HepG2 (cell line): Measurements from ENCODE around the gene LRRC15. TPM values are rescaled to one million over a fixed set of nuclear protein-coding genes. Genes with fewer than 3 reads are reported as not detected.

Source experiments
- ATAC-seq: fragments of 200-7000 bp; cut with Tn5 transposase; 3 replicates; pipeline ENCODE4 v1.9.1; 2020; ENCODE audit warnings: mild to moderate bottlenecking, moderate library complexity
- BruUV-seq: library from RNA; stranded (reverse); fragments of 400-500 nt; replicated peaks from 2 replicates; lab custom pipeline; 2021; lab: Mats Ljungman, UMichigan
- CTCF ChIA-PET: fragments of 300-600 bp; formaldehyde crosslinking; extraction: SDS; loops from one replicate; lab custom pipeline; 2021; ENCODE audit warnings: low total read pairs, inconsistent platforms, low intra/inter-chr PET ratio; lab: Yijun Ruan, JAX
- POLR2A ChIA-PET: fragments of 350-600 bp; sonication (Branson Sonifier 250); formaldehyde crosslinking; loops from one replicate; lab custom pipeline; 2020; ENCODE audit warnings: antibody characterized with exemption, inconsistent platforms; lab: Yijun Ruan, JAX
- DNase-seq: peaks from one replicate; pipeline ENCODE4 v3.0.0-alpha.2; 2015; ENCODE audit warnings: low spot score
- FAIRE-seq: peaks from 3 replicates; lab custom pipeline; 2011; peaks lifted over from hg19 to GRCh38; lab: Jason Lieb, UNC
- H2AFZ ChIP-seq: one replicate; pipeline ENCODE4 v1.6.1; 2011; ENCODE audit warnings: low read length, inconsistent platforms
- H3K27ac ChIP-seq: fragments of 300-600 bp; 3 replicates; pipeline ENCODE4 v1.8.0; 2011; ENCODE audit warnings: mixed run types, mild to moderate bottlenecking, mixed read lengths, low read length, inconsistent platforms; ENCODE audit not compliant: insufficient read depth; ENCODE audit errors: extremely low read length
- H3K27me3 ChIP-seq, 2 experiments: fragments of 200-600 bp in 1 of 2; 2 replicates in 1 of 2; 3 replicates in 1 of 2; pipeline versions ENCODE4 v1.6.0 to v1.8.0; 2011; ENCODE audit warnings: low read length in 2 of 2, mild to moderate bottlenecking in 2 of 2, moderate library complexity in 2 of 2, inconsistent platforms in 1 of 2; ENCODE audit not compliant: insufficient read depth in 2 of 2, control insufficient read depth in 1 of 2
- H3K36me3 ChIP-seq, 2 experiments: fragments of 200-600 bp in 1 of 2; replicated peaks in 1 of 2; 2 replicates in 1 of 2; 3 replicates in 1 of 2; pipeline versions ENCODE4 v1.5.1 to v1.8.0; 2011; ENCODE audit warnings: low read length in 2 of 2, inconsistent platforms in 1 of 2; ENCODE audit not compliant: insufficient read depth in 2 of 2, control insufficient read depth in 1 of 2
- H3K4me1 ChIP-seq: 2 replicates; pipeline ENCODE4 v1.5.1; 2012; ENCODE audit warnings: low read length, inconsistent platforms; ENCODE audit not compliant: insufficient read depth
- H3K4me2 ChIP-seq: 2 replicates; pipeline ENCODE4 v1.6.0; 2011; ENCODE audit warnings: low read depth, low read length, inconsistent platforms
- H3K4me3 ChIP-seq, 3 experiments: fragments of 200-600 bp in 1 of 3; sonication (generic), shearing (Covaris generic) in 1 of 3; replicated peaks in 1 of 3; 2 replicates each; pipeline ENCODE4 v1.5.1; 2011 to 2016; ENCODE audit warnings: low read length in 3 of 3, inconsistent platforms in 2 of 3, low read depth in 2 of 3, mild to moderate bottlenecking in 2 of 3, control low read depth in 1 of 3, mixed read lengths in 1 of 3; ENCODE audit not compliant: insufficient read depth in 1 of 3
- H3K79me2 ChIP-seq: one replicate; pipeline ENCODE4 v1.6.1; 2011; ENCODE audit warnings: low read length, inconsistent platforms; ENCODE audit not compliant: insufficient read depth
- H3K9ac ChIP-seq: 2 replicates; pipeline ENCODE4 v1.6.0; 2011; ENCODE audit warnings: mild to moderate bottlenecking, low read depth, low read length, inconsistent platforms; ENCODE audit not compliant: insufficient read depth
- H3K9me3 ChIP-seq: 2 replicates; pipeline ENCODE4 v1.5.1; 2012; ENCODE audit warnings: mild to moderate bottlenecking, low read length
- H4K20me1 ChIP-seq: 2 replicates; pipeline ENCODE4 v1.6.0; 2011; ENCODE audit warnings: inconsistent platforms, mild to moderate bottlenecking, low read length, moderate library complexity; ENCODE audit not compliant: insufficient read depth
- CBX5 ChIP-seq: sonication (generic); formaldehyde crosslinking; IDR thresholded peaks from 2 replicates; pipeline ENCODE4 v1.4.0; 2020; ENCODE audit warnings: missing genetic modification reagents, borderline replicate concordance
- KAT8 ChIP-seq: IDR thresholded peaks from 2 replicates; pipeline ENCODE4 v1.6.1; 2016; ENCODE audit warnings: missing genetic modification reagents, missing compliant biosample characterization
- KDM2A ChIP-seq: sonication (generic); formaldehyde crosslinking; IDR thresholded peaks from 2 replicates; pipeline ENCODE4 v1.4.0; 2020; ENCODE audit warnings: low read depth, missing genetic modification reagents, borderline replicate concordance
- MIER3 ChIP-seq: IDR thresholded peaks from 2 replicates; pipeline ENCODE4 v1.6.1; 2016; ENCODE audit warnings: missing compliant biosample characterization, borderline replicate concordance
- TCF12 ChIP-seq, 2 experiments: fragments of 450-650 bp in 1 of 2; sonication (generic) in 1 of 2; formaldehyde crosslinking in 1 of 2; IDR thresholded peaks; 2 replicates each; pipeline versions ENCODE4 v1.6.1 to v1.8.0; 2017 to 2022; ENCODE audit warnings: antibody characterized with exemption in 1 of 2, mild to moderate bottlenecking in 1 of 2, missing genetic modification reagents in 1 of 2, moderate library complexity in 1 of 2
- YEATS2 ChIP-seq: sonication (generic); formaldehyde crosslinking; IDR thresholded peaks from 2 replicates; pipeline ENCODE4 v1.4.0; 2020; ENCODE audit warnings: missing genetic modification reagents, borderline replicate concordance
- ZNF143 ChIP-seq: sonication (generic); formaldehyde crosslinking; IDR thresholded peaks from 2 replicates; pipeline ENCODE4 v1.4.0; 2020; ENCODE audit warnings: missing genetic modification reagents
- ZNF235 ChIP-seq: sonication (generic); formaldehyde crosslinking; IDR thresholded peaks from 2 replicates; pipeline ENCODE4 v1.8.1; 2023; ENCODE audit warnings: mild to moderate bottlenecking, missing genetic modification reagents, borderline replicate concordance
- ZNF383 ChIP-seq: sonication (generic); formaldehyde crosslinking; IDR thresholded peaks from 2 replicates; pipeline ENCODE4 v1.4.0; 2020; ENCODE audit warnings: missing genetic modification reagents, mild to moderate bottlenecking, borderline replicate concordance
- ZSCAN21 ChIP-seq: sonication (generic); formaldehyde crosslinking; IDR thresholded peaks from 2 replicates; pipeline ENCODE4 v1.8.0; 2022; ENCODE audit warnings: mild to moderate bottlenecking, missing genetic modification reagents, moderate library complexity, borderline replicate concordance
- WGBS: methylation state at CpG from one replicate; pipeline ENCODE4 v1.1.6; 2017; ENCODE audit warnings: low lambda C conversion rate; 5-methylcytosine and 5-hydroxymethylcytosine counted together
- in situ Hi-C: cut with HindIII; loops from 2 replicates; pipeline ENCODE4 v1.10.0; 2017; ENCODE audit warnings: low pct_unique_long_range_greater_than_20kb; ENCODE audit not compliant: extremely low pct_ligation_motif_present
- intact Hi-C: fragments of 100-400 bp; cut with micrococcal nuclease; formaldehyde crosslinking; loops from one replicate; pipeline ENCODE4 v1.10.0; 2022; ENCODE audit not compliant: unreplicated experiment
- polyA plus RNA-seq, 8 experiments: library from polyadenylated mRNA; depleted of rRNA in 3 of 8; stranded (reverse) in 7 of 8; unstranded in 1 of 8; fragments of >200 nt; fragmentation: Illumina TruSeq in 4 of 8; extraction: Trizol in 4 of 8; gene quantifications; 2 replicates each; pipeline versions ENCODE4 v1.2.1 to v1.2.3, GENCODE V29; 2011 to 2016; ENCODE audit warnings: low read depth in 4 of 8, missing spikeins in 1 of 8, mixed read lengths in 1 of 8; ENCODE audit not compliant: insufficient read depth in 1 of 8
- total RNA-seq, 5 experiments: library from RNA; depleted of rRNA; stranded (reverse); fragments of >200 nt; fragmentation: Illumina TruSeq; extraction: Trizol; gene quantifications; 2 replicates each; pipeline ENCODE4 v1.2.3, GENCODE V29; 2016; ENCODE audit warnings: low read depth in 1 of 5
- TF ChIP-seq, protein P1 (sequence below): sonication (generic); formaldehyde crosslinking; IDR thresholded peaks from 2 replicates; pipeline ENCODE4 v1.4.0; 2020; ENCODE audit warnings: mild to moderate bottlenecking, missing genetic modification reagents
- TF ChIP-seq, protein P2 (sequence below): sonication (generic); formaldehyde crosslinking; IDR thresholded peaks from 2 replicates; pipeline ENCODE4 v1.5.0; 2020; ENCODE audit warnings: mild to moderate bottlenecking, missing genetic modification reagents
- TF ChIP-seq, protein P3 (sequence below): sonication (generic); formaldehyde crosslinking; IDR thresholded peaks from 2 replicates; pipeline ENCODE4 v1.4.0; 2020; ENCODE audit warnings: missing genetic modification reagents

The LRRC15 gene
- total and polyA plus RNA-seq, 2 of the 13 experiments (the other 11 are each of a cell fraction or from before 2014, with no cell fraction given): not detected

DNA sequence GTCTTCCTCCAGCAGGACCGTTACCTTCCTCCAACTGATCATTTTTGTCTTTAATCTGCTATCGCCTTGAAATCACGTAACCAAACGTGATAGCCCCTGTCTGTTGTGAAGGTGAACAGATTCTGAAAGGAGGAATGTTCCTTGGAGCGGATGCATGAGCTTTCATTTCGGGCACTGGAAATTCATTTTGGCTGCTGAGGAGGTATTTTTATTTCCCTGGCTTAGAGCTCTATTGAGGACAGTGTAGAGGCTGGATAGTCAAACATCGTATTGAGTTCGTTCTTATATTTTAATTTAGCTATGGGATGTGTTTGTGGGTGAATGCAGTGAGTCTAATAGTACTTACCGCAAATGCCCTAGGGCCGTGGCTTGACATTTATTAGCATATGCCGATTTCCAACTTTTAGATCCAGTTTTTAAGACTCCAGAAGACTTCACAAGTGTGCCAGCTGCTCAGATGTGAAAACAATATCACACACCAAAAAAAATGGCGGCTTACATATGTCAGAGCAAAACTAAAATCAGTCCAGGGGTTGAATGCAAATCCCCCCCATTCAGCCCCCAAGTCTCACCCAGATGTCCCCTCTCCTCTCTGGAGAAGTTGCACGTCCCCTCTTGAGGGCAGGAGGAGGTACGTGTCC is 40.5 kb downstream of the LRRC15 start:
- H4K20me1 ChIP-seq: no peaks in the 10 kb centered on the region
- POLR2A ChIA-PET: no interaction called here

More for the DNA sequence above, 40.5 kb downstream of the LRRC15 start:
- Histone ChIP-seq H3K36me3 (no peaks in the 10 kb centered on the region), H3K4me1 (peaks cover 82% of the 10 kb centered on the region), H2AFZ (no peak overlapping the region)
- no TSS peak for BruUV-seq
- ATAC-seq: no peak
- TF ChIP-seq ZNF143 (CRISPR knock-in tag) (no peak), ZSCAN21 (CRISPR knock-in tag) (no peak), MIER3 (CRISPR knock-in tag) (no peak), KDM2A (CRISPR knock-in tag) (no peak), ZNF383 (CRISPR knock-in tag) (no peak), YEATS2 (CRISPR knock-in tag) (no peak), KAT8 (CRISPR knock-in tag) (no peak), TCF12 (IDR thresholded peaks at IDR 0.05) (no peak), TCF12 (CRISPR knock-in tag; IDR thresholded peaks at IDR 0.05) (no peak), CBX5 (CRISPR knock-in tag) (no peak), ZNF235 (no peak)
- TF ChIP-seq, protein P1, sequence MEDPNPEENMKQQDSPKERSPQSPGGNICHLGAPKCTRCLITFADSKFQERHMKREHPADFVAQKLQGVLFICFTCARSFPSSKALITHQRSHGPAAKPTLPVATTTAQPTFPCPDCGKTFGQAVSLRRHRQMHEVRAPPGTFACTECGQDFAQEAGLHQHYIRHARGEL: no peak
- TF ChIP-seq, protein P2, sequence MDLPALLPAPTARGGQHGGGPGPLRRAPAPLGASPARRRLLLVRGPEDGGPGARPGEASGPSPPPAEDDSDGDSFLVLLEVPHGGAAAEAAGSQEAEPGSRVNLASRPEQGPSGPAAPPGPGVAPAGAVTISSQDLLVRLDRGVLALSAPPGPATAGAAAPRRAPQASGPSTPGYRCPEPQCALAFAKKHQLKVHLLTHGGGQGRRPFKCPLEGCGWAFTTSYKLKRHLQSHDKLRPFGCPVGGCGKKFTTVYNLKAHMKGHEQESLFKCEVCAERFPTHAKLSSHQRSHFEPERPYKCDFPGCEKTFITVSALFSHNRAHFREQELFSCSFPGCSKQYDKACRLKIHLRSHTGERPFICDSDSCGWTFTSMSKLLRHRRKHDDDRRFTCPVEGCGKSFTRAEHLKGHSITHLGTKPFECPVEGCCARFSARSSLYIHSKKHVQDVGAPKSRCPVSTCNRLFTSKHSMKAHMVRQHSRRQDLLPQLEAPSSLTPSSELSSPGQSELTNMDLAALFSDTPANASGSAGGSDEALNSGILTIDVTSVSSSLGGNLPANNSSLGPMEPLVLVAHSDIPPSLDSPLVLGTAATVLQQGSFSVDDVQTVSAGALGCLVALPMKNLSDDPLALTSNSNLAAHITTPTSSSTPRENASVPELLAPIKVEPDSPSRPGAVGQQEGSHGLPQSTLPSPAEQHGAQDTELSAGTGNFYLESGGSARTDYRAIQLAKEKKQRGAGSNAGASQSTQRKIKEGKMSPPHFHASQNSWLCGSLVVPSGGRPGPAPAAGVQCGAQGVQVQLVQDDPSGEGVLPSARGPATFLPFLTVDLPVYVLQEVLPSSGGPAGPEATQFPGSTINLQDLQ (CRISPR knock-in tag): no peak
- TF ChIP-seq, protein P3, sequence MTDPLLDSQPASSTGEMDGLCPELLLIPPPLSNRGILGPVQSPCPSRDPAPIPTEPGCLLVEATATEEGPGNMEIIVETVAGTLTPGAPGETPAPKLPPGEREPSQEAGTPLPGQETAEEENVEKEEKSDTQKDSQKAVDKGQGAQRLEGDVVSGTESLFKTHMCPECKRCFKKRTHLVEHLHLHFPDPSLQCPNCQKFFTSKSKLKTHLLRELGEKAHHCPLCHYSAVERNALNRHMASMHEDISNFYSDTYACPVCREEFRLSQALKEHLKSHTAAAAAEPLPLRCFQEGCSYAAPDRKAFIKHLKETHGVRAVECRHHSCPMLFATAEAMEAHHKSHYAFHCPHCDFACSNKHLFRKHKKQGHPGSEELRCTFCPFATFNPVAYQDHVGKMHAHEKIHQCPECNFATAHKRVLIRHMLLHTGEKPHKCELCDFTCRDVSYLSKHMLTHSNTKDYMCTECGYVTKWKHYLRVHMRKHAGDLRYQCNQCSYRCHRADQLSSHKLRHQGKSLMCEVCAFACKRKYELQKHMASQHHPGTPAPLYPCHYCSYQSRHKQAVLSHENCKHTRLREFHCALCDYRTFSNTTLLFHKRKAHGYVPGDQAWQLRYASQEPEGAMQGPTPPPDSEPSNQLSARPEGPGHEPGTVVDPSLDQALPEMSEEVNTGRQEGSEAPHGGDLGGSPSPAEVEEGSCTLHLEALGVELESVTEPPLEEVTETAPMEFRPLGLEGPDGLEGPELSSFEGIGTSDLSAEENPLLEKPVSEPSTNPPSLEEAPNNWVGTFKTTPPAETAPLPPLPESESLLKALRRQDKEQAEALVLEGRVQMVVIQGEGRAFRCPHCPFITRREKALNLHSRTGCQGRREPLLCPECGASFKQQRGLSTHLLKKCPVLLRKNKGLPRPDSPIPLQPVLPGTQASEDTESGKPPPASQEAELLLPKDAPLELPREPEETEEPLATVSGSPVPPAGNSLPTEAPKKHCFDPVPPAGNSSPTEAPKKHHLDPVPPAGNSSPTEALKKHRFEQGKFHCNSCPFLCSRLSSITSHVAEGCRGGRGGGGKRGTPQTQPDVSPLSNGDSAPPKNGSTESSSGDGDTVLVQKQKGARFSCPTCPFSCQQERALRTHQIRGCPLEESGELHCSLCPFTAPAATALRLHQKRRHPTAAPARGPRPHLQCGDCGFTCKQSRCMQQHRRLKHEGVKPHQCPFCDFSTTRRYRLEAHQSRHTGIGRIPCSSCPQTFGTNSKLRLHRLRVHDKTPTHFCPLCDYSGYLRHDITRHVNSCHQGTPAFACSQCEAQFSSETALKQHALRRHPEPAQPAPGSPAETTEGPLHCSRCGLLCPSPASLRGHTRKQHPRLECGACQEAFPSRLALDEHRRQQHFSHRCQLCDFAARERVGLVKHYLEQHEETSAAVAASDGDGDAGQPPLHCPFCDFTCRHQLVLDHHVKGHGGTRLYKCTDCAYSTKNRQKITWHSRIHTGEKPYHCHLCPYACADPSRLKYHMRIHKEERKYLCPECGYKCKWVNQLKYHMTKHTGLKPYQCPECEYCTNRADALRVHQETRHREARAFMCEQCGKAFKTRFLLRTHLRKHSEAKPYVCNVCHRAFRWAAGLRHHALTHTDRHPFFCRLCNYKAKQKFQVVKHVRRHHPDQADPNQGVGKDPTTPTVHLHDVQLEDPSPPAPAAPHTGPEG: no peak
- TF ChIP-seq, all 625 proteins: peak for 0
- H3K27ac ChIP-seq: no peak overlapping the region
- H3K9ac ChIP-seq: no peak overlapping the region
- no peak overlapping the region for H3K4me3 ChIP-seq
- no peaks in the 10 kb centered on the region for H3K27me3 ChIP-seq
- no peaks in the 10 kb centered on the region for H3K79me2 ChIP-seq
- intact Hi-C loops: no loop called here
- H3K9me3 ChIP-seq: no peaks in the 10 kb centered on the region
- 96% methylated on average over 14 of the region's 14 CpGs for WGBS
- in situ Hi-C loops: no loop called here
- CTCF ChIA-PET: no interaction called here
- FAIRE-seq (no peak), DNase-seq (no peak)
- H3K4me2 ChIP-seq: no peak overlapping the region
